H1 (cell line): ENCODE measurements around the gene ENAH.

ENCODE experiments used
- CEBPB ChIP-seq: IDR thresholded peaks from 2 replicates; pipeline ENCODE4 v1.6.1; 2012; ENCODE audit warnings: low read depth, low read length
- EZH2 ChIP-seq: fragments of 200-600 bp; sonication (generic); IDR thresholded peaks from 2 replicates; pipeline ENCODE4 v1.7.1; 2012; ENCODE audit warnings: low read depth, mild to moderate bottlenecking, moderate library complexity, low read length, inconsistent platforms; ENCODE audit not compliant: severe bottlenecking
- GTF2F1 ChIP-seq: IDR thresholded peaks from 2 replicates; pipeline ENCODE4 v1.6.1; 2012; ENCODE audit warnings: low read depth, low read length, improper control_type of control experiment, borderline replicate concordance
- HDAC2 ChIP-seq, 2 experiments: fragments of 300-600 bp in 1 of 2; sonication (generic) in 1 of 2; IDR thresholded peaks; 2 replicates each; pipeline ENCODE4 v1.6.1; 2011 to 2012; ENCODE audit warnings: low read depth in 2 of 2, low read length in 2 of 2, mild to moderate bottlenecking in 2 of 2, moderate library complexity in 2 of 2, borderline replicate concordance in 1 of 2, inconsistent platforms in 1 of 2
- KDM5A ChIP-seq: fragments of 200-600 bp; IDR thresholded peaks from 2 replicates; pipeline ENCODE4 v1.7.1; 2012; ENCODE audit warnings: mild to moderate bottlenecking, low read length, inconsistent platforms, mixed read lengths
- POLR2A ChIP-seq, 2 experiments: IDR thresholded peaks; 1 replicate in 1 of 2; 2 replicates in 1 of 2; pipeline ENCODE4 v1.6.1; 2011; ENCODE audit warnings: low read depth in 2 of 2, low read length in 2 of 2, mild to moderate bottlenecking in 2 of 2; ENCODE audit errors: control extremely low read depth in 1 of 2
- POLR2AphosphoS5 ChIP-seq: IDR thresholded peaks from 2 replicates; pipeline ENCODE4 v1.6.1; 2011; ENCODE audit warnings: low read depth, low read length
- RAD21 ChIP-seq, 2 experiments: IDR thresholded peaks in 1 of 2; conservative IDR thresholded peaks in 1 of 2; 2 replicates each; pipeline ENCODE4 v1.6.1; 2011; ENCODE audit warnings: low read depth in 2 of 2, low read length in 2 of 2, improper control_type of control experiment in 1 of 2, inconsistent platforms in 1 of 2, mild to moderate bottlenecking in 1 of 2, moderate library complexity in 1 of 2
- SP4 ChIP-seq: IDR thresholded peaks from 2 replicates; pipeline ENCODE4 v1.6.1; 2012; ENCODE audit warnings: low read length, inconsistent platforms
- TBP ChIP-seq: IDR thresholded peaks from 2 replicates; pipeline ENCODE4 v1.6.1; 2011; ENCODE audit warnings: low read depth, low read length, improper control_type of control experiment
- YY1 ChIP-seq: IDR thresholded peaks from 2 replicates; pipeline ENCODE4 v1.6.1; 2011; ENCODE audit warnings: low read depth, mild to moderate bottlenecking, low read length
- TF ChIP-seq, protein P1 (sequence below): IDR thresholded peaks from 2 replicates; pipeline ENCODE4 v1.6.1; 2012; ENCODE audit warnings: inconsistent platforms
- TF ChIP-seq, protein P2 (sequence below), 3 experiments: IDR thresholded peaks; 1 replicate in 2 of 3; 2 replicates in 1 of 3; pipeline versions ENCODE4 v1.5.1 to v1.6.1; 2011; ENCODE audit warnings: low read length in 3 of 3, mild to moderate bottlenecking in 3 of 3, inconsistent platforms in 2 of 3, low read depth in 1 of 3, moderate library complexity in 1 of 3; ENCODE audit not compliant: insufficient read depth in 1 of 3; ENCODE audit errors: control extremely low read depth in 1 of 3

- TF ChIP-seq CEBPB (no peak), POLR2AphosphoS5 (no peak), POLR2A (IDR thresholded peaks at IDR 0.05; ENCODE audit: control extremely low read depth in 1 of 2, low read depth in 2 of 2, low read length in 2 of 2) (no peak), TBP (no peak), EZH2 (no peak), RAD21 (IDR thresholded peaks at IDR 0.05 in 1 of 2, conservative IDR thresholded peaks at IDR 0.05 in 1 of 2; ENCODE audit: low read depth in 2 of 2, low read length in 2 of 2) (no peak), GTF2F1 (no peak), YY1 (no peak), SP4 (no peak), HDAC2 (IDR thresholded peaks at IDR 0.05; ENCODE audit: borderline replicate concordance in 1 of 2, low read depth in 2 of 2, low read length in 2 of 2) (no peak), KDM5A (no peak)
- TF ChIP-seq, protein P1, sequence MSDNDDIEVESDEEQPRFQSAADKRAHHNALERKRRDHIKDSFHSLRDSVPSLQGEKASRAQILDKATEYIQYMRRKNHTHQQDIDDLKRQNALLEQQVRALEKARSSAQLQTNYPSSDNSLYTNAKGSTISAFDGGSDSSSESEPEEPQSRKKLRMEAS: no peak
- TF ChIP-seq, protein P2, sequence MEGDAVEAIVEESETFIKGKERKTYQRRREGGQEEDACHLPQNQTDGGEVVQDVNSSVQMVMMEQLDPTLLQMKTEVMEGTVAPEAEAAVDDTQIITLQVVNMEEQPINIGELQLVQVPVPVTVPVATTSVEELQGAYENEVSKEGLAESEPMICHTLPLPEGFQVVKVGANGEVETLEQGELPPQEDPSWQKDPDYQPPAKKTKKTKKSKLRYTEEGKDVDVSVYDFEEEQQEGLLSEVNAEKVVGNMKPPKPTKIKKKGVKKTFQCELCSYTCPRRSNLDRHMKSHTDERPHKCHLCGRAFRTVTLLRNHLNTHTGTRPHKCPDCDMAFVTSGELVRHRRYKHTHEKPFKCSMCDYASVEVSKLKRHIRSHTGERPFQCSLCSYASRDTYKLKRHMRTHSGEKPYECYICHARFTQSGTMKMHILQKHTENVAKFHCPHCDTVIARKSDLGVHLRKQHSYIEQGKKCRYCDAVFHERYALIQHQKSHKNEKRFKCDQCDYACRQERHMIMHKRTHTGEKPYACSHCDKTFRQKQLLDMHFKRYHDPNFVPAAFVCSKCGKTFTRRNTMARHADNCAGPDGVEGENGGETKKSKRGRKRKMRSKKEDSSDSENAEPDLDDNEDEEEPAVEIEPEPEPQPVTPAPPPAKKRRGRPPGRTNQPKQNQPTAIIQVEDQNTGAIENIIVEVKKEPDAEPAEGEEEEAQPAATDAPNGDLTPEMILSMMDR (IDR thresholded peaks at IDR 0.05; ENCODE audit: control extremely low read depth in 1 of 3, insufficient read depth in 1 of 3, low read depth in 1 of 3, low read length in 3 of 3): no peak
These were observed 123.2 kb downstream of the ENAH start for GRCh38 chr1:225529726-225530125.
